Erythroblast (primary cell): ENCODE data around the gene PLXNA2.

ENCODE experiments used
- GATA1 ChIP-seq: IDR thresholded peaks from 2 replicates; pipeline ENCODE4 v1.6.1; 2011; ENCODE audit warnings: low read depth, mild to moderate bottlenecking, control low read depth, low read length, moderate library complexity
- POLR2A ChIP-seq: IDR thresholded peaks from 2 replicates; pipeline ENCODE4 v1.6.1; 2011; ENCODE audit warnings: mild to moderate bottlenecking, low read length

- TF ChIP-seq POLR2A = no peak
- TF ChIP-seq GATA1 = no peak
Measured at GRCh38 chr1:208218237-208219097, 25.7 kb downstream of the PLXNA2 start.
